ENCODE results near the gene MAL. TPM values are rescaled to one million over a fixed set of nuclear protein-coding genes. Genes with fewer than 3 reads are reported as not detected.

MAL gene
- total RNA-seq, 1 donor, result not detected

GRCh38 chr2:95061601-95062183 lies 36.2 kb downstream of the MAL start:
- H3K4me1 ChIP-seq (ENCODE audit: insufficient read depth, low read length), result no peaks in the 10 kb centered on the region
- H2AFZ ChIP-seq (ENCODE audit: low read length), result no peak overlapping the region
- DNase-seq (ENCODE audit: insufficient read length, low spot score, missing footprints), result no peak
- no peaks in the 10 kb centered on the region for H4K20me1 ChIP-seq (ENCODE audit: insufficient read depth, low read length)
- H3K4me3 ChIP-seq (ENCODE audit: insufficient read depth, low read length), result no peak overlapping the region
- no peak overlapping the region for H3K27ac ChIP-seq (ENCODE audit: low read depth, low read length)
- no peak overlapping the region for H3K4me2 ChIP-seq (ENCODE audit: insufficient read depth, low read length)
- no peaks in the 10 kb centered on the region for H3K9me3 ChIP-seq (ENCODE audit: low read depth, low read length)
- TF ChIP-seq CTCF (IDR thresholded peaks at IDR 0.05; ENCODE audit: extremely low read depth, low read depth, low read length), result no peak
- no peaks in the 10 kb centered on the region for H3K36me3 ChIP-seq (ENCODE audit: insufficient read depth, low read length)
- no peaks in the 10 kb centered on the region for H3K79me2 ChIP-seq (ENCODE audit: insufficient read depth, low read length)
- H3K27me3 ChIP-seq (ENCODE audit: insufficient read depth, low read length), result peaks cover 15% of the 10 kb centered on the region

GRCh38 chr2:95062242-95063085 lies 37.0 kb downstream of the MAL start:
- H3K27ac ChIP-seq (ENCODE audit: low read depth, low read length), result no peak overlapping the region
- no peaks in the 10 kb centered on the region for H3K4me1 ChIP-seq (ENCODE audit: insufficient read depth, low read length)
- no peaks in the 10 kb centered on the region for H3K9me3 ChIP-seq (ENCODE audit: low read depth, low read length)
- H3K36me3 ChIP-seq (ENCODE audit: insufficient read depth, low read length), result no peaks in the 10 kb centered on the region
- no peak overlapping the region for H2AFZ ChIP-seq (ENCODE audit: low read length)
- H3K4me2 ChIP-seq (ENCODE audit: insufficient read depth, low read length), result no peak overlapping the region
- H3K4me3 ChIP-seq (ENCODE audit: insufficient read depth, low read length), result no peak overlapping the region
- H4K20me1 ChIP-seq (ENCODE audit: insufficient read depth, low read length), result no peaks in the 10 kb centered on the region
- DNase-seq (ENCODE audit: insufficient read length, low spot score, missing footprints), result no peak
- H3K27me3 ChIP-seq (ENCODE audit: insufficient read depth, low read length), result peaks cover 15% of the 10 kb centered on the region
- no peak for TF ChIP-seq CTCF (IDR thresholded peaks at IDR 0.05; ENCODE audit: extremely low read depth, low read depth, low read length)
- no peaks in the 10 kb centered on the region for H3K79me2 ChIP-seq (ENCODE audit: insufficient read depth, low read length)

- Histone ChIP-seq H3K4me3 (ENCODE audit: insufficient read depth, low read length) (no peak overlapping the region), H3K4me2 (ENCODE audit: insufficient read depth, low read length) (no peak overlapping the region), H3K27me3 (ENCODE audit: insufficient read depth, low read length) (peaks cover 15% of the 10 kb centered on the region), H3K36me3 (ENCODE audit: insufficient read depth, low read length) (no peaks in the 10 kb centered on the region), H3K4me1 (ENCODE audit: insufficient read depth, low read length) (no peaks in the 10 kb centered on the region), H4K20me1 (ENCODE audit: insufficient read depth, low read length) (no peaks in the 10 kb centered on the region), H3K27ac (ENCODE audit: low read depth, low read length) (no peak overlapping the region), H2AFZ (ENCODE audit: low read length) (no peak overlapping the region), H3K9me3 (ENCODE audit: low read depth, low read length) (no peaks in the 10 kb centered on the region), H3K79me2 (ENCODE audit: insufficient read depth, low read length) (no peaks in the 10 kb centered on the region)
- no peak for DNase-seq (ENCODE audit: insufficient read length, low spot score, missing footprints)
- no peak for TF ChIP-seq CTCF (IDR thresholded peaks at IDR 0.05; ENCODE audit: extremely low read depth, low read depth, low read length)
Observed at GRCh38 chr2:95063086-95063958, 37.8 kb downstream of the MAL start.
